B cell (primary cell): ENCODE measurements around the gene PYM1.

ENCODE experiments used
- EZH2 ChIP-seq: IDR thresholded peaks from 2 replicates; pipeline ENCODE4 v1.6.1; 2012; ENCODE audit warnings: borderline replicate concordance, low read depth, mild to moderate bottlenecking, moderate library complexity, low read length; ENCODE audit not compliant: insufficient read depth, poor library complexity, severe bottlenecking
- TF ChIP-seq, protein P1 (sequence below): fragments of 200-600 bp; IDR thresholded peaks from one replicate; pipeline ENCODE4 v1.8.0; 2022; ENCODE audit warnings: antibody characterized with exemption, mild to moderate bottlenecking

DNA sequence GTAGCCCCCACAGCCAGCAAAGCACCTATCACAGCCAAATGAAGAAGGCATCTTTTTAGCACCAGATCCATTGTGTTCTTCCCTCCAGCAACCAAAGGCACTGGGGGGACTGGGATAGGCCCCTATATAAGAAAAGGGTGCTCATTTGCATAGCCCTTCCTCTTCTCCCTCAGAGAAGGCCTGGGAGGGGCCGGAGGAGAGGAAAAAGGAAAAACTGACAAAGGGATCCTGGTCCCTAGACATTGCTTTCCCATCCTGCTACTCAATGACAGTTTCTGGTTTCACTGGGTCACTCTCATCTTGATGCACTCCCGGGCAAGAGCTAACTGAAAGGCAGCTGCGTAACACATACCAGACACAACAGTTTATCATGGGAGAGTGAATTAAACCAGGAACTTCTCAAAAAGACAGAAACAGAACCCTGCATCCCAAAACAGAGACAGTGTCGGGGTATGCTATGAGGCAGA, 38.3 kb upstream of the PYM1 start, which contains the start of gene PMEL:
- TF ChIP-seq, protein P1, sequence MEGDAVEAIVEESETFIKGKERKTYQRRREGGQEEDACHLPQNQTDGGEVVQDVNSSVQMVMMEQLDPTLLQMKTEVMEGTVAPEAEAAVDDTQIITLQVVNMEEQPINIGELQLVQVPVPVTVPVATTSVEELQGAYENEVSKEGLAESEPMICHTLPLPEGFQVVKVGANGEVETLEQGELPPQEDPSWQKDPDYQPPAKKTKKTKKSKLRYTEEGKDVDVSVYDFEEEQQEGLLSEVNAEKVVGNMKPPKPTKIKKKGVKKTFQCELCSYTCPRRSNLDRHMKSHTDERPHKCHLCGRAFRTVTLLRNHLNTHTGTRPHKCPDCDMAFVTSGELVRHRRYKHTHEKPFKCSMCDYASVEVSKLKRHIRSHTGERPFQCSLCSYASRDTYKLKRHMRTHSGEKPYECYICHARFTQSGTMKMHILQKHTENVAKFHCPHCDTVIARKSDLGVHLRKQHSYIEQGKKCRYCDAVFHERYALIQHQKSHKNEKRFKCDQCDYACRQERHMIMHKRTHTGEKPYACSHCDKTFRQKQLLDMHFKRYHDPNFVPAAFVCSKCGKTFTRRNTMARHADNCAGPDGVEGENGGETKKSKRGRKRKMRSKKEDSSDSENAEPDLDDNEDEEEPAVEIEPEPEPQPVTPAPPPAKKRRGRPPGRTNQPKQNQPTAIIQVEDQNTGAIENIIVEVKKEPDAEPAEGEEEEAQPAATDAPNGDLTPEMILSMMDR = no peak
- TF ChIP-seq EZH2 = no peak
